B cell (primary cell): ENCODE data around the gene DCBLD1. TPM values are rescaled to one million over a fixed set of nuclear protein-coding genes. Genes with fewer than 3 reads are reported as not detected.

Experiments
- ATAC-seq: fragments of 200-7000 bp; cut with Tn5 transposase; one replicate; pipeline ENCODE4 v1.10.0; 2021; ENCODE audit warnings: low read depth, mild to moderate bottlenecking, moderate number of reproducible peaks, moderate library complexity
- CTCF ChIA-PET: fragments of 350-600 bp; sonication (Branson Sonifier 250); formaldehyde crosslinking; loops from one replicate; lab custom pipeline; 2021; ENCODE audit warnings: antibody characterized with exemption, inconsistent platforms; lab: Charles Lee
- POLR2A ChIA-PET: fragments of 350-600 bp; sonication (Branson Sonifier 250); formaldehyde crosslinking; loops from one replicate; lab custom pipeline; 2021; ENCODE audit warnings: antibody characterized with exemption; lab: Charles Lee
- DNase-seq: peaks from one replicate; pipeline ENCODE4 v3.0.0; 2013
- H2AFZ ChIP-seq: 2 replicates; pipeline ENCODE4 v1.6.1; 2012; ENCODE audit warnings: mild to moderate bottlenecking, low read depth, low read length; ENCODE audit not compliant: insufficient read depth, poor library complexity, severe bottlenecking
- H3K27ac ChIP-seq, 2 donors: 1 replicate in 1 of 2; 2 replicates in 1 of 2; pipeline ENCODE4 v1.5.1; 2012 to 2013; ENCODE audit warnings: low read length in 2 of 2, mild to moderate bottlenecking in 2 of 2, moderate library complexity in 1 of 2
- H3K27me3 ChIP-seq, 4 experiments: fragments of 200-600 bp in 1 of 4; sonication (generic) in 1 of 4; replicated peaks in 1 of 4; 1 replicate in 2 of 4; 2 replicates in 2 of 4; pipeline versions ENCODE4 v1.6.1 to v1.7.0; 2013 to 2016; ENCODE audit warnings: low read length in 3 of 4, mild to moderate bottlenecking in 2 of 4, mixed read lengths in 1 of 4, moderate library complexity in 1 of 4; ENCODE audit not compliant: insufficient read depth in 4 of 4, control insufficient read depth in 3 of 4; ENCODE audit errors: control extremely low read depth in 1 of 4
- H3K36me3 ChIP-seq, 2 experiments: replicated peaks in 1 of 2; 1 replicate in 1 of 2; 2 replicates in 1 of 2; pipeline versions ENCODE4 v1.6.1 to v1.7.1; 2013; ENCODE audit warnings: low read length in 1 of 2; ENCODE audit not compliant: insufficient read depth in 2 of 2, control insufficient read depth in 1 of 2; ENCODE audit errors: control extremely low read depth in 1 of 2, extremely low read depth in 1 of 2
- H3K4me1 ChIP-seq, 2 donors: fragments of 200-600 bp in 1 of 2; sonication (generic) in 1 of 2; 1 replicate in 1 of 2; 2 replicates in 1 of 2; pipeline versions ENCODE4 v1.5.1 to v1.6.1; 2013 to 2017; ENCODE audit warnings: low read length in 2 of 2; ENCODE audit not compliant: control insufficient read depth in 2 of 2, insufficient read depth in 2 of 2
- H3K4me2 ChIP-seq: replicated peaks from 2 replicates; pipeline ENCODE3; 2012; ENCODE audit warnings: mild to moderate bottlenecking, low read depth, low read length; ENCODE audit not compliant: poor library complexity, severe bottlenecking
- H3K4me3 ChIP-seq, 5 experiments: fragments of 200-600 bp in 1 of 5; sonication (generic) in 1 of 5; 1 replicate in 3 of 5; 2 replicates in 2 of 5; pipeline versions ENCODE4 v1.5.1 to v1.7.0; 2011 to 2016; ENCODE audit warnings: low read length in 4 of 5, mild to moderate bottlenecking in 4 of 5, low read depth in 2 of 5, control low read depth in 1 of 5, moderate library complexity in 1 of 5; ENCODE audit not compliant: insufficient read depth in 1 of 5; ENCODE audit errors: control extremely low read depth in 1 of 5, extremely low read depth in 1 of 5
- H3K79me2 ChIP-seq: fragments of 200-600 bp; sonication (generic); one replicate; pipeline ENCODE4 v1.6.0; 2016; ENCODE audit warnings: low read length; ENCODE audit not compliant: control insufficient read depth, insufficient read depth
- H3K9ac ChIP-seq: fragments of 200-600 bp; sonication (generic); 2 replicates; pipeline ENCODE4 v1.6.1; 2017; ENCODE audit warnings: mild to moderate bottlenecking, low read length, moderate library complexity
- H3K9me3 ChIP-seq, 3 donors: one replicate each; pipeline versions ENCODE4 v1.6.1 to v1.7.1; 2013; ENCODE audit warnings: low read length in 2 of 3; ENCODE audit not compliant: control insufficient read depth in 2 of 3, insufficient read depth in 1 of 3; ENCODE audit errors: control extremely low read depth in 1 of 3
- H4K20me1 ChIP-seq: 2 replicates; pipeline ENCODE4 v1.6.0; 2012; ENCODE audit warnings: mild to moderate bottlenecking, low read length; ENCODE audit not compliant: insufficient read depth, control insufficient read depth, poor library complexity, severe bottlenecking
- H3K27ac Mint-ChIP-seq: one replicate; pipeline ENCODE4 v1.8.0; 2021; ENCODE audit warnings: mixed read lengths
- H3K27me3 Mint-ChIP-seq: one replicate; pipeline ENCODE4 v1.8.0; 2021; ENCODE audit warnings: mixed read lengths
- H3K4me1 Mint-ChIP-seq: one replicate; pipeline ENCODE4 v1.8.0; 2021; ENCODE audit warnings: mixed read lengths
- H3K4me3 Mint-ChIP-seq: one replicate; pipeline ENCODE4 v1.8.0; 2021; ENCODE audit warnings: mixed read lengths
- H3K9me3 Mint-ChIP-seq: one replicate; pipeline ENCODE4 v1.8.0; 2022; ENCODE audit warnings: mixed read lengths; ENCODE audit not compliant: insufficient read depth
- EZH2 ChIP-seq: IDR thresholded peaks from 2 replicates; pipeline ENCODE4 v1.6.1; 2012; ENCODE audit warnings: borderline replicate concordance, low read depth, mild to moderate bottlenecking, moderate library complexity, low read length; ENCODE audit not compliant: insufficient read depth, poor library complexity, severe bottlenecking
- WGBS: methylation state at CpG from one replicate; pipeline ENCODE4 v1.1.5; 2013; ENCODE audit warnings: missing lambda C conversion rate; ENCODE audit not compliant: insufficient coverage; 5-methylcytosine and 5-hydroxymethylcytosine counted together
- intact Hi-C: fragments of 100-400 bp; cut with micrococcal nuclease; formaldehyde crosslinking; loops from one replicate; pipeline ENCODE4 v1.10.0; 2022
- polyA plus RNA-seq: library from polyadenylated mRNA; depleted of rRNA; stranded (reverse); fragments of >200 nt; gene quantifications from 2 replicates; pipeline ENCODE4 v1.2.3, GENCODE V29; 2012
- total RNA-seq, 2 donors: library from RNA; stranded (reverse); fragments of 120-200 nt in 1 of 2; gene quantifications; 1 replicate in 1 of 2; 2 replicates in 1 of 2; pipeline versions ENCODE4 v1.2.3 to v1.2.4, GENCODE V29; 2013 to 2022
- TF ChIP-seq, protein P1 (sequence below): fragments of 200-600 bp; IDR thresholded peaks from one replicate; pipeline ENCODE4 v1.8.0; 2022; ENCODE audit warnings: antibody characterized with exemption, mild to moderate bottlenecking

DCBLD1 gene
- total and polyA plus RNA-seq, 2 donors (not counting 1 experiment from before 2014, with no cell fraction given) = 0.21 to 0.37 TPM

DNA sequence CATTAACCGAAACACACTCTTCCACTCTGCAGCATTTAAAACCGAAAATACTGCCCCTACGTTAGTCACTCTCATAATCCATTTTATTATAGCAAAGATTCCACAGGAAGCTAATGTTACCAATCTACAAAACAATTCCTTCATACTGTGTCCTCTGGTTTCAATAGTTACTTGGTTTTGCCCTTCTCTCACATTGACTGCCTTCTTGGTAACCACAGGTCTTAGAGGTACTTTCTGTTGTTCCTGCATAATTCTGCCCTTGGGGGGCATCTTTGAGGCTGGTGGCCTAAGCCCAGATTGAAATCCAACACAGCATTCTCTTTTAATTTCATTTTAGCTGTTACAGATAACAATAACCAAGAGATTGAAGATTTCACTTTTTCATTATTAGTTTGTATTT lies 9.8 kb upstream of the DCBLD1 start:
- no peaks in the 10 kb centered on the region for H4K20me1 ChIP-seq
- ChIA-PET CTCF (interaction anchor here (1.3 kb wide), 1 partner anchor 9 kb away, joined by 4 read pairs; no protein-coding TSS in a partner anchor), POLR2A (no interaction called here)
- no peak overlapping the region for H3K4me3 ChIP-seq
- no peak overlapping the region for H3K27ac ChIP-seq
- no peaks in the 10 kb centered on the region for H3K9me3 Mint-ChIP-seq
- no peak overlapping the region for H3K4me2 ChIP-seq
- H2AFZ ChIP-seq = no peak overlapping the region
- 100% methylated on average over 2 of the region's 3 CpGs for WGBS
- TF ChIP-seq, protein P1, sequence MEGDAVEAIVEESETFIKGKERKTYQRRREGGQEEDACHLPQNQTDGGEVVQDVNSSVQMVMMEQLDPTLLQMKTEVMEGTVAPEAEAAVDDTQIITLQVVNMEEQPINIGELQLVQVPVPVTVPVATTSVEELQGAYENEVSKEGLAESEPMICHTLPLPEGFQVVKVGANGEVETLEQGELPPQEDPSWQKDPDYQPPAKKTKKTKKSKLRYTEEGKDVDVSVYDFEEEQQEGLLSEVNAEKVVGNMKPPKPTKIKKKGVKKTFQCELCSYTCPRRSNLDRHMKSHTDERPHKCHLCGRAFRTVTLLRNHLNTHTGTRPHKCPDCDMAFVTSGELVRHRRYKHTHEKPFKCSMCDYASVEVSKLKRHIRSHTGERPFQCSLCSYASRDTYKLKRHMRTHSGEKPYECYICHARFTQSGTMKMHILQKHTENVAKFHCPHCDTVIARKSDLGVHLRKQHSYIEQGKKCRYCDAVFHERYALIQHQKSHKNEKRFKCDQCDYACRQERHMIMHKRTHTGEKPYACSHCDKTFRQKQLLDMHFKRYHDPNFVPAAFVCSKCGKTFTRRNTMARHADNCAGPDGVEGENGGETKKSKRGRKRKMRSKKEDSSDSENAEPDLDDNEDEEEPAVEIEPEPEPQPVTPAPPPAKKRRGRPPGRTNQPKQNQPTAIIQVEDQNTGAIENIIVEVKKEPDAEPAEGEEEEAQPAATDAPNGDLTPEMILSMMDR = no peak
- TF ChIP-seq EZH2 = no peak
- no peaks in the 10 kb centered on the region for H3K79me2 ChIP-seq
- ATAC-seq (no peak), DNase-seq (no peak)
- H3K4me3 Mint-ChIP-seq = no peak overlapping the region
- no peaks in the 10 kb centered on the region for H3K36me3 ChIP-seq
- H3K27me3 Mint-ChIP-seq = peaks cover 25% of the 10 kb centered on the region
- H3K4me1 Mint-ChIP-seq = no peaks in the 10 kb centered on the region
- H3K27me3 ChIP-seq = peaks cover 0 to 5% (median 0%) of the 10 kb centered on the region in 4 experiments
- no peak overlapping the region for H3K9ac ChIP-seq
- intact Hi-C loops = no loop called here
- H3K9me3 ChIP-seq = no peaks in the 10 kb centered on the region
- no peak overlapping the region for H3K27ac Mint-ChIP-seq
- no peaks in the 10 kb centered on the region for H3K4me1 ChIP-seq

DNA sequence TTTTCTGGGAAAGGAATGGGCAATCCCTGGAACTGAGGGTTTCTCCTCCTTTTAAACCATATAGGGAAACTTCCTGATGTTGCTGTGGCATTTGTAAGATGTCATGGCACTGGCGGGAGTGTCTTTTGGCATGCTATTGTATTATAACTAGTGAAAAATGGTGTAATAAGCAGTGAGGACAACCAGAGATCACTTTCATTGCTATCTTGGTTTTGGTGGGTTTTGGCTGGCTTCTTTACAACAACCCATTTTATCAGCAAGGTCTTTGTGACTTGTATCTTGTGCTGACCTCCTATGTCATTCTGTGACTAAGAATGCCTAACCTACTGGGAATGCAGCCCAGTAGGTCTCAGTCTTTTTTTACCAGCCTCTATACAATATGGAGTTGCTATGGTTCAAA lies 9.1 kb upstream of the DCBLD1 start:
- intact Hi-C loops = no loop called here
- CTCF ChIA-PET = no interaction called here
- WGBS = no CpG with 5 or more reads among the region's 1 CpG

More for the DNA sequence above, 9.1 kb upstream of the DCBLD1 start:
- POLR2A ChIA-PET = no interaction called here
- Histone ChIP-seq H3K4me3 (no peak overlapping the region), H3K4me2 (no peak overlapping the region), H3K27me3 (peaks cover 0 to 3% (median 0%) of the 10 kb centered on the region in 4 experiments), H2AFZ (no peak overlapping the region), H4K20me1 (no peaks in the 10 kb centered on the region), H3K27ac (no peak overlapping the region), H3K79me2 (no peaks in the 10 kb centered on the region), H3K9me3 (no peaks in the 10 kb centered on the region), H3K9ac (no peak overlapping the region), H3K36me3 (no peaks in the 10 kb centered on the region), H3K4me1 (no peaks in the 10 kb centered on the region)
- Mint-ChIP-seq H3K9me3 (no peaks in the 10 kb centered on the region), H3K4me3 (no peak overlapping the region), H3K27me3 (peaks cover 28% of the 10 kb centered on the region), H3K27ac (no peak overlapping the region), H3K4me1 (no peaks in the 10 kb centered on the region)
- ATAC-seq (no peak), DNase-seq (no peak)
- TF ChIP-seq, protein P1 = no peak
- no peak for TF ChIP-seq EZH2
